Keratinocyte (primary cell): ENCODE results near the gene GYS2. TPM values are rescaled to one million over a fixed set of nuclear protein-coding genes. Genes with fewer than 3 reads are reported as not detected.

Source experiments
- DNase-seq: peaks from one replicate; pipeline ENCODE4 v3.0.0-alpha.2; 2011; ENCODE audit warnings: low read depth, missing footprints, low spot score
- FAIRE-seq: peaks from 2 replicates; lab custom pipeline; 2011; peaks lifted over from hg19 to GRCh38; lab: Jason Lieb, UNC
- H2AFZ ChIP-seq: 2 replicates; pipeline ENCODE4 v1.6.0; 2012; ENCODE audit warnings: low read length, control low read depth, inconsistent platforms; ENCODE audit not compliant: control insufficient read depth
- H3K27ac ChIP-seq: 2 replicates; pipeline ENCODE4 v1.5.1; 2011; ENCODE audit warnings: low read length; ENCODE audit not compliant: control insufficient read depth, insufficient read depth
- H3K27me3 ChIP-seq: 3 replicates; pipeline ENCODE4 v1.6.0; 2011; ENCODE audit warnings: low read length; ENCODE audit not compliant: control insufficient read depth, insufficient read depth; ENCODE audit errors: extremely low read depth
- H3K36me3 ChIP-seq, 2 experiments: 2 replicates in 1 of 2; 3 replicates in 1 of 2; pipeline ENCODE4 v1.5.1; 2011; ENCODE audit warnings: low read length in 2 of 2, mild to moderate bottlenecking in 1 of 2; ENCODE audit not compliant: control insufficient read depth in 2 of 2, insufficient read depth in 2 of 2; ENCODE audit errors: extremely low read depth in 1 of 2
- H3K4me1 ChIP-seq: 3 replicates; pipeline ENCODE4 v1.5.1; 2011; ENCODE audit warnings: low read length; ENCODE audit not compliant: control insufficient read depth, insufficient read depth; ENCODE audit errors: extremely low read depth
- H3K4me2 ChIP-seq: 3 replicates; pipeline ENCODE4 v1.6.0; 2011; ENCODE audit warnings: low read depth, low read length; ENCODE audit not compliant: control insufficient read depth, insufficient read depth; ENCODE audit errors: extremely low read depth
- H3K4me3 ChIP-seq, 3 experiments: fragments of 200-600 bp in 1 of 3; sonication (generic) in 1 of 3; 2 replicates in 2 of 3; 3 replicates in 1 of 3; pipeline ENCODE4 v1.5.1; 2011 to 2016; ENCODE audit warnings: low read length in 3 of 3, mild to moderate bottlenecking in 3 of 3, control low read depth in 2 of 3, inconsistent platforms in 1 of 3, low read depth in 1 of 3, mixed read lengths in 1 of 3, mixed run types in 1 of 3, moderate library complexity in 1 of 3; ENCODE audit not compliant: control insufficient read depth in 2 of 3, insufficient read depth in 2 of 3; ENCODE audit errors: extremely low read depth in 1 of 3
- H3K79me2 ChIP-seq: 2 replicates; pipeline ENCODE4 v1.6.0; 2012; ENCODE audit warnings: low read length; ENCODE audit not compliant: control insufficient read depth, insufficient read depth
- H3K9ac ChIP-seq: 3 replicates; pipeline ENCODE4 v1.6.0; 2011; ENCODE audit warnings: low read length; ENCODE audit not compliant: control insufficient read depth, insufficient read depth; ENCODE audit errors: extremely low read depth
- H3K9me1 ChIP-seq: 3 replicates; pipeline ENCODE4 v1.6.0; 2011; ENCODE audit warnings: low read length; ENCODE audit not compliant: control insufficient read depth, insufficient read depth; ENCODE audit errors: extremely low read depth
- H3K9me3 ChIP-seq: 2 replicates; pipeline ENCODE4 v1.5.1; 2012; ENCODE audit warnings: low read depth, low read length; ENCODE audit not compliant: control insufficient read depth
- H4K20me1 ChIP-seq: 3 replicates; pipeline ENCODE4 v1.6.0; 2011; ENCODE audit warnings: low read length; ENCODE audit not compliant: control insufficient read depth, insufficient read depth; ENCODE audit errors: extremely low read depth
- CTCF ChIP-seq, 3 experiments: IDR thresholded peaks in 1 of 3; conservative IDR thresholded peaks in 1 of 3; optimal IDR thresholded peaks in 1 of 3; 2 replicates in 2 of 3; 3 replicates in 1 of 3; pipeline versions ENCODE3 to v1.5.1; 2011; ENCODE audit warnings: low read length in 3 of 3, mild to moderate bottlenecking in 3 of 3, moderate library complexity in 2 of 3, control low read depth in 1 of 3, inconsistent platforms in 1 of 3; ENCODE audit not compliant: insufficient read depth in 2 of 3; ENCODE audit errors: extremely low read depth in 1 of 3
- EZH2 ChIP-seq: IDR thresholded peaks from one replicate; pipeline ENCODE4 v1.6.1; 2012; ENCODE audit warnings: inconsistent platforms, mild to moderate bottlenecking, low read length, moderate library complexity
- dilution Hi-C: fragments of 300-500 bp; cut with MboI; formaldehyde crosslinking; loops from one replicate; pipeline ENCODE4 v1.7.0; 2020; ENCODE audit warnings: low sequenced_read_pairs; ENCODE audit not compliant: extremely low pct_ligation_motif_present
- polyA plus RNA-seq, 5 experiments: library from polyadenylated mRNA; depleted of rRNA in 3 of 5; stranded (reverse) in 3 of 5; stranded (forward) in 1 of 5; unstranded in 1 of 5; fragments of >200 nt; gene quantifications; 1 replicate in 1 of 5; 2 replicates in 3 of 5; 3 replicates in 1 of 5; pipeline versions ENCODE4 v1.2.1 to v1.2.3, GENCODE V29; 2011 to 2012; ENCODE audit warnings: missing spikeins in 2 of 5, low read depth in 1 of 5, low replicate concordance in 1 of 5

Gene GYS2
- polyA plus RNA-seq, 1 donor (not counting 4 experiments of a cell fraction or from before 2014, with no cell fraction given) = not detected

- FAIRE-seq (no peak), DNase-seq (no peak)
- no peak overlapping the region for H3K4me2 ChIP-seq
- peaks cover 4% of the 10 kb centered on the region for H3K4me1 ChIP-seq
- H3K9me1 ChIP-seq = no peaks in the 10 kb centered on the region
- H3K27me3 ChIP-seq = no peaks in the 10 kb centered on the region
- H3K9me3 ChIP-seq = no peaks in the 10 kb centered on the region
- no peak overlapping the region for H3K27ac ChIP-seq
- H3K4me3 ChIP-seq = no peak overlapping the region
- no peaks in the 10 kb centered on the region for H4K20me1 ChIP-seq
- dilution Hi-C loops = no loop called here
- H3K9ac ChIP-seq = no peak overlapping the region
- no peak for TF ChIP-seq EZH2
- no peak for TF ChIP-seq CTCF (optimal IDR thresholded peaks at IDR 0.05 in 1 of 3, IDR thresholded peaks at IDR 0.05 in 1 of 3, conservative IDR thresholded peaks at IDR 0.05 in 1 of 3; ENCODE audit: extremely low read depth in 1 of 3, insufficient read depth in 2 of 3, low read length in 3 of 3)
- H3K36me3 ChIP-seq = peaks cover 16 to 32% of the 10 kb centered on the region in 2 experiments
- H2AFZ ChIP-seq = no peak overlapping the region
- H3K79me2 ChIP-seq = peaks cover 71% of the 10 kb centered on the region
Observed at GRCh38 chr12:21650997-21651396, 46.4 kb upstream of the GYS2 start.

- H3K4me3 ChIP-seq = no peak overlapping the region
- peaks cover 51% of the 10 kb centered on the region for H3K79me2 ChIP-seq
- no peaks in the 10 kb centered on the region for H3K27me3 ChIP-seq
- H3K4me1 ChIP-seq = peaks cover 5% of the 10 kb centered on the region
- FAIRE-seq = no peak
- H3K9me1 ChIP-seq = no peaks in the 10 kb centered on the region
- dilution Hi-C loops = no loop called here
- peaks cover 16 to 34% of the 10 kb centered on the region in 2 experiments for H3K36me3 ChIP-seq
- TF ChIP-seq CTCF (optimal IDR thresholded peaks at IDR 0.05 in 1 of 3, IDR thresholded peaks at IDR 0.05 in 1 of 3, conservative IDR thresholded peaks at IDR 0.05 in 1 of 3; ENCODE audit: extremely low read depth in 1 of 3, insufficient read depth in 2 of 3, low read length in 3 of 3) (no peak), EZH2 (no peak)
- no peak overlapping the region for H3K27ac ChIP-seq
- no peak overlapping the region for H3K9ac ChIP-seq
- H4K20me1 ChIP-seq = no peaks in the 10 kb centered on the region
- no peak overlapping the region for H2AFZ ChIP-seq
- no peaks in the 10 kb centered on the region for H3K9me3 ChIP-seq
- DNase-seq = no peak
- no peak overlapping the region for H3K4me2 ChIP-seq
Observed at GRCh38 chr12:21649034-21649433, 44.4 kb upstream of the GYS2 start.
